Choroid plexus epithelial cell (primary cell): ENCODE measurements around the gene CTSA.

ENCODE experiments used
- DNase-seq: peaks from one replicate; pipeline ENCODE4 v3.0.0-alpha.2; 2010; ENCODE audit warnings: low read depth
- H3K4me3 ChIP-seq: 2 replicates; pipeline ENCODE4 v1.5.1; 2011; ENCODE audit warnings: low read depth, mild to moderate bottlenecking, control low read depth, low read length, moderate library complexity
- TF ChIP-seq, protein P1 (sequence below): conservative IDR thresholded peaks from 2 replicates; pipeline ENCODE4 v1.5.1; 2011; ENCODE audit warnings: low read depth, mild to moderate bottlenecking, control low read depth, inconsistent platforms, low read length, moderate library complexity

Gene CTSA

DNA sequence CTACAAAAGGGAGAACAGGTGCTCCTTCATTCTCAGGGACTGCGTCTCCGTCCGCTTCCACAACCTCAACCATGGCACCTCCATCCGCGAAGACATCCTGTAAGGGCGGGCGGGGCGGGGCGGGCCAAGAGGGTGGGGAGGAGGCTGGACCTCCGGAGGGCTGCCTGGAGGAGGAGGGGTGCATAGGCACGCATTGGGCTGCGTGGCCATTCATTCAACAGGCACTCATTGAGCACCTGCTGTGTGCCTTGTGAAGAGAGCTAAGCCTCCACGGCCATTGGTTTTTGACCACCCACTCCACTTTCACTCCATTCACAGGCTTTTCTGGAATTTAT is 33.3 kb upstream of the CTSA start:
- peak overlapping the region; percentile 91 for H3K4me3 ChIP-seq
- peak; percentile 39 for DNase-seq
- TF ChIP-seq, protein P1, sequence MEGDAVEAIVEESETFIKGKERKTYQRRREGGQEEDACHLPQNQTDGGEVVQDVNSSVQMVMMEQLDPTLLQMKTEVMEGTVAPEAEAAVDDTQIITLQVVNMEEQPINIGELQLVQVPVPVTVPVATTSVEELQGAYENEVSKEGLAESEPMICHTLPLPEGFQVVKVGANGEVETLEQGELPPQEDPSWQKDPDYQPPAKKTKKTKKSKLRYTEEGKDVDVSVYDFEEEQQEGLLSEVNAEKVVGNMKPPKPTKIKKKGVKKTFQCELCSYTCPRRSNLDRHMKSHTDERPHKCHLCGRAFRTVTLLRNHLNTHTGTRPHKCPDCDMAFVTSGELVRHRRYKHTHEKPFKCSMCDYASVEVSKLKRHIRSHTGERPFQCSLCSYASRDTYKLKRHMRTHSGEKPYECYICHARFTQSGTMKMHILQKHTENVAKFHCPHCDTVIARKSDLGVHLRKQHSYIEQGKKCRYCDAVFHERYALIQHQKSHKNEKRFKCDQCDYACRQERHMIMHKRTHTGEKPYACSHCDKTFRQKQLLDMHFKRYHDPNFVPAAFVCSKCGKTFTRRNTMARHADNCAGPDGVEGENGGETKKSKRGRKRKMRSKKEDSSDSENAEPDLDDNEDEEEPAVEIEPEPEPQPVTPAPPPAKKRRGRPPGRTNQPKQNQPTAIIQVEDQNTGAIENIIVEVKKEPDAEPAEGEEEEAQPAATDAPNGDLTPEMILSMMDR, result no peak

DNA sequence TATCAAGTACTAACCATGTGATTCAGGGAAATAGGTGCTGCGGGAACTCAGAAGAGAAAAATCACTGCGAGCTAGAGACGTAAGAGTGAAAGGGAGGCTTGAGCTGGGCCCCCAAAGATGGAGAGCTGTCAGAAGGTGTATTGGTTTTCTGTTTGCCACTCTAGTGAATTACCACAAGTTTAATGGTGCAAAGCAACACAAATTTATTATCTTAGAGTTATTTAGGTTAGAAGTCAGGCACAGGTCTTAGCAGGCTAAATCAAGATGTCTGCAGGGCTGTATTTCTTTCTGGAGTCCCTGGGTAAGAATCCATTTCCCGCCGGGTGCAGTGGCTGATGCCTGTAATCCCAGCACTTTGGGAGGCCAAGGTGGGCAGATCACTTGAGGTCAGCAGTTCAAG is 31.2 kb upstream of the CTSA start:
- TF ChIP-seq, protein P1, result no peak
- DNase-seq, result no peak
- H3K4me3 ChIP-seq, result no peak overlapping the region

DNA sequence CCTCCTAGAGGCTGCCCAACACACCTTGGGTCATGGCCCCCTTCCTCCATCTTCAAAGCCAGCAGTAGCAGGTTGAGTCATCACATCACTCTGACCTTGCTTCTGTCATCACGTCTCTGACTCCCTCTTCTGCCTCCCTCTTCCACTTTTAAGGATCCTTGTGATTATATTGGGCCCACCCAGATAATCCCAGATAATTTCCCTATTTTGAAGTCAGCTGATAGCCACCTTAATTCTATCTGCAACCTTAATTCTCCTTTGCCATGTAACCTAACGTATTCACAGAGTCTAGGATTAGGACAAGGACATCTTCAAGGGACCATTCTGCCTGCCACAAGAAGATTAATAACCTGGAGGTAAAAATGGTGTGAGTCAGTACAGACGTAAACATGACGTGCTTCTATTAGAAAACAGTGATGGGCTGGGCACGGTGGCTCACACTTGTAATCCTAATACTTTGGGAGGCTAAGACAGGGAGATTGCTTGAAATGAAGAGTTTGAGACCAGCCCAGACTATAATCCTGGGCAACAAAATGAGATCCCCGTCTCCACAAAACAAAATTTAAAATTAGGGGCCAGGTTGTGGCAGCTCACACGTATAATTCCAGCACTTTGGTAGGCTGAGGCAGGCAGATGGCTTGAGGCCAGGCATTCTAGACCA is 30.4 kb upstream of the CTSA start:
- no peak for DNase-seq

DNA sequence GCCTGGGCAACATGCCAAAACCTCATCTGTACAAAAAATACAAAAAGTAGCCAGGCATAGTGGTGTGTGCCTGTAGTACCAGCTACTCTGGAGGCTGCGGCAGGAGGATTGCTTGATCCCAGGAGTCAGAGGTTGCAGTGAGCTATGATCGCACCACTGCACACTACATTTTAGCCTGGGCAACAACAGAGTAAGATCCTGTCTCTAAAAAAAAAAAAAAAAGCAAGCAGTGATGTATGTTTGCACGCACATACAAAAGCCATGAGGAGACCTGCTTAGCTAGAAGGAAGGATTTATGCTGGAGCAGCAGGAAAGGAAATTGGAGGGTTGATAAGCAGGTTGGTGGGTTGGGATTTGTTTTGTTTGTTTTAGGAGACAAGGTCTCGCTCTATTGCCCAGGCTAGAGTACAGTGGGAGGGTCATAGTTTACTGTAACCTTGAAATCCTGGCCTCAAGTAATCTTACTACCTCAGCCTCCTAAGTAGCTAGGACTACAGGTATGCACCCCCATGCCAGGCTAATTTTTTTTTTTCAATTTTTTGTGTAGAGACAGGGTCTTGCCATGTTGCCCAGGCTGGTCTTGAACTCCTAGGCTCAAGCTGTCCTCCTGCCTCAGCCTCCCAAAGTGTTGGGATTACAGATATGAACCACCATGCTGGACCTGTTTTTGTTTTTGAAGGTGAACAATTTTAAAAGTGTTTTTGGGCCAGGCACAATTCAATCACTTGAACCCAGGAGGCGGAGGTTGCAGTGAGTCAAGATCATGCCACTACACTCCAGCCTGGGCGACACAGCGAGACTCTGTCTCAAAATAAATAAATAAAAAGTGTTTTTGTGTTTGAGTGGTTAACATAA is 29.7 kb upstream of the CTSA start:
- TF ChIP-seq, protein P1, result no peak
- no peak overlapping the region for H3K4me3 ChIP-seq
- no peak for DNase-seq

More for the DNA sequence above, 30.4 kb upstream of the CTSA start:
- H3K4me3 ChIP-seq, result no peak overlapping the region
- TF ChIP-seq, protein P1, result no peak

DNA sequence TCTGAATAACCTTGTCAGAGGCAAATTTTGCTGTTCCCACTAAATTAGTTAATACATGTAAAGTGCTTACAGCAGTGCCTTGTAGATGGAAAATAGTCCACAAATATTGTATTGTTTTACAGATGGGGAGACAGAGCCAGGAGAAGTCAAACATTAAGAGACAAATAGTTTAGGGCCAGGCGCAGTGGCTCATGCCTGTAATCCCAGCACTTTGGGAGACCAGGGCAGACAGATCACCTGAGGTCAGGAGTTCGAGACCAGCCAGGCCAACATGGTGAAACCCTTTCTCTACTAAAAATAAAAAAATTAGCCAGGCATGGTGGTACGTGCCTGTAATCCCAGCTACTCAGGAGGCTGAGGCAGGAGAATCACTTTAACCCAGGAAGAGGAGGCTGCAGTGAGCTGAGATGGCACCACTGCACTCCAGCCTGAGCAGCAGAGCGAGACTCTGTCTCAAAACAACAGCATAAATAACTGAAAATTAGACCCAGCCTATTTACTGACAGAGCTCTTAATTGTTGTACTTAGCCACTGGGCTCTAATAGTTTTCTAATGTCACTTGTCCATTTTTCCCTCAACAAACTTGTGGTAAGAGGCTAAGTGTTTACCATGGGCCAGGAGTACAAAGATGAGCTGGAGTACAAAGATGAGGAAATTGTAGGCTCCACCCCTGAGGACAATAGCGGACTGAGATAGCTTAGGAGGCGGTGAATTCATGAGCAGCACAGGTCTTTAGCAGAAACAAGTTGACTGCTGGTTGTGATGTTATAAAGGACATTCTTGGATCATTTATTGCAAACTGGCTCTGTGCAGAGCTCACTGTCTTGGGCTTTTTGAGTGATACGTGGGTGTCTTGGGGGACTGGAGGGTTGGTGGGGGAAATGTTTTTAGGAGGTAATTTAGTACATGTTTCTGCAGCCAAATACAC is 27.3 kb upstream of the CTSA start:
- TF ChIP-seq, protein P1, result no peak
- no peak overlapping the region for H3K4me3 ChIP-seq
- no peak for DNase-seq

- TF ChIP-seq, protein P1, result no peak
- no peak for DNase-seq
- H3K4me3 ChIP-seq, result no peak overlapping the region
These were observed 24.7 kb upstream of the CTSA start for GRCh38 chr20:45866454-45866853.
